ENCODE measurements around the gene CACNA1S. TPM values are rescaled to one million over a fixed set of nuclear protein-coding genes. Genes with fewer than 3 reads are reported as not detected.

CACNA1S gene
- total and polyA plus RNA-seq, 2 of the 8 experiments (the other 6 are each of a cell fraction or from before 2014, with no cell fraction given): 0.06 TPM; not detected in 1

GRCh38 chr1:201034671-201035070 lies 77.6 kb downstream of the CACNA1S start (continued):
- TF ChIP-seq TAF1 (IDR thresholded peaks at IDR 0.05; ENCODE audit: low read depth, low read length): no peak

All from H1 (cell line).